Measurements from ENCODE around the gene HDGFL2. TPM values are rescaled to one million over a fixed set of nuclear protein-coding genes. Genes with fewer than 3 reads are reported as not detected.

Gene HDGFL2
- polyA plus RNA-seq, 3 donors = 7.0 to 13.2 (median 10.5) TPM

DNA sequence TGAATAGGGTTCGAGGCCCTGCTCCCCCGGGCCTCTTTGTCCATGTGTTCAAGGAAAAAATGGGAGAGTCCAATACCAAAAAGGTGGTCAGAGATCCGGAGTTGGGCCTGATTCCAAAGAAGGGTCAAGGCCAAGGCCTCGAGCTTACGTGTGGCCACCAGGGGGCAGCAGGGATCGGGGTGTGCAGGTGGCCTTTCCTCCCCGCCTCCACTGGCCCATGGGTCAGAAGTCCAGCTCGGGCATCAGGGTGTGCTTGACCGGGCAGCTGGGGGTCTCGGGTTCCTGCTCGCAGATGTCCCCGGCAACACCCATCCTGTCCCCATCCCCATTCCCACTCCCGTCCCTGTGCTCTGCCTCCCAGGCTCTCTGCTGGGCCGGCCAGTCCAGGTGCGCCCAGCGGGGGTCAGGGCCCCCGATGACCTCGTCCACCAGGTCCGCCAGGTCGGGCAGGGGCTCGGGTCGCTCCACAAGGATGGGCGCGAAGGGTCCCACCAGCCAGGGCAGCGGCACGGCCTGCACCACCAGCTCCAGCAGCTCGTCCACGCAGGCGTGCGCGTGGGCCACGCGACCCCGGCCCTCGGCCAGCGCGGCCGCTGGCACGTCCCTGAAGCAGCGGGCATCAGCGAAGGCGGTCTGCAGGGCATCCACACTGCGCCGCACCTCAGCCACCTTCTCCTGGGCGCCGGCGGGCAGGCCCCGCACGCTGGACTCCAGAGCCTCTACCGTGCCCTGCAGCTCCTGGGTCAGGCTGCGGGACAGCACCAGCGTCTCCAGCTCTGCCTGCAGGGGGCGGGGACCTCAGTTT, 51.4 kb downstream of the HDGFL2 start:
- Mint-ChIP-seq H3K9me3 (peaks cover 0 to 2% (median 0%) of the 10 kb centered on the region in 7 donors), H3K27me3 (ENCODE audit: low read depth in 3 of 3) (peaks cover 0 to 5% (median 4%) of the 10 kb centered on the region in 3 donors), H3K36me3 (no peaks in the 10 kb centered on the region), H3K4me1 (peaks cover 2% of the 10 kb centered on the region), H3K4me3 (no peak overlapping the region), H3K27ac (no peak overlapping the region)
- no peak overlapping the region for H3K4me3 ChIP-seq (replicated peaks in 1 of 3; ENCODE audit: low read depth in 2 of 3, low read length in 3 of 3)
- peak; percentile 57 to 70 (median 58) for DNase-seq
- no peaks in the 10 kb centered on the region for H3K9me3 ChIP-seq (replicated peaks in 1 of 2; ENCODE audit: control insufficient read depth in 1 of 2, insufficient read depth in 1 of 2, low read length in 2 of 2)
- H3K27ac ChIP-seq (ENCODE audit: low read depth in 1 of 2, low read length in 2 of 2) = no peak overlapping the region
- H3K36me3 ChIP-seq (replicated peaks in 1 of 2; ENCODE audit: control insufficient read depth in 1 of 2, insufficient read depth in 2 of 2, low read length in 2 of 2) = no peaks in the 10 kb centered on the region
- H4K20me1 ChIP-seq (ENCODE audit: insufficient read depth, low read length) = no peaks in the 10 kb centered on the region
- TF ChIP-seq, protein P1, sequence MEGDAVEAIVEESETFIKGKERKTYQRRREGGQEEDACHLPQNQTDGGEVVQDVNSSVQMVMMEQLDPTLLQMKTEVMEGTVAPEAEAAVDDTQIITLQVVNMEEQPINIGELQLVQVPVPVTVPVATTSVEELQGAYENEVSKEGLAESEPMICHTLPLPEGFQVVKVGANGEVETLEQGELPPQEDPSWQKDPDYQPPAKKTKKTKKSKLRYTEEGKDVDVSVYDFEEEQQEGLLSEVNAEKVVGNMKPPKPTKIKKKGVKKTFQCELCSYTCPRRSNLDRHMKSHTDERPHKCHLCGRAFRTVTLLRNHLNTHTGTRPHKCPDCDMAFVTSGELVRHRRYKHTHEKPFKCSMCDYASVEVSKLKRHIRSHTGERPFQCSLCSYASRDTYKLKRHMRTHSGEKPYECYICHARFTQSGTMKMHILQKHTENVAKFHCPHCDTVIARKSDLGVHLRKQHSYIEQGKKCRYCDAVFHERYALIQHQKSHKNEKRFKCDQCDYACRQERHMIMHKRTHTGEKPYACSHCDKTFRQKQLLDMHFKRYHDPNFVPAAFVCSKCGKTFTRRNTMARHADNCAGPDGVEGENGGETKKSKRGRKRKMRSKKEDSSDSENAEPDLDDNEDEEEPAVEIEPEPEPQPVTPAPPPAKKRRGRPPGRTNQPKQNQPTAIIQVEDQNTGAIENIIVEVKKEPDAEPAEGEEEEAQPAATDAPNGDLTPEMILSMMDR (IDR thresholded peaks at IDR 0.05) = peak; percentile 96
- H3K4me2 ChIP-seq (replicated peaks; ENCODE audit: extremely low read depth, low read length, poor library complexity, severe bottlenecking) = no peak overlapping the region
- H3K4me1 ChIP-seq (ENCODE audit: control insufficient read depth in 1 of 2, insufficient read depth in 2 of 2, low read length in 2 of 2) = peaks cover 0 to 4% of the 10 kb centered on the region in 2 donors
- H3K79me2 ChIP-seq (ENCODE audit: insufficient read depth, low read length) = no peaks in the 10 kb centered on the region
- no peak overlapping the region for H2AFZ ChIP-seq (ENCODE audit: insufficient read depth, low read depth, low read length, poor library complexity, severe bottlenecking)
- 83% methylated on average over 53 of the region's 53 CpGs for WGBS (ENCODE audit: insufficient coverage)
- no peak overlapping the region for H3K9ac ChIP-seq (ENCODE audit: insufficient read depth, low read length, poor library complexity, severe bottlenecking)
- H3K27me3 ChIP-seq (ENCODE audit: control insufficient read depth in 2 of 2, insufficient read depth in 2 of 2, low read length in 2 of 2) = no peaks in the 10 kb centered on the region
- intact Hi-C loops (cut with micrococcal nuclease) = loop anchor here in 1 of 2 donors (10.0 kb wide), 1 partner anchor 259 kb away; no protein-coding TSS in a partner anchor

DNA sequence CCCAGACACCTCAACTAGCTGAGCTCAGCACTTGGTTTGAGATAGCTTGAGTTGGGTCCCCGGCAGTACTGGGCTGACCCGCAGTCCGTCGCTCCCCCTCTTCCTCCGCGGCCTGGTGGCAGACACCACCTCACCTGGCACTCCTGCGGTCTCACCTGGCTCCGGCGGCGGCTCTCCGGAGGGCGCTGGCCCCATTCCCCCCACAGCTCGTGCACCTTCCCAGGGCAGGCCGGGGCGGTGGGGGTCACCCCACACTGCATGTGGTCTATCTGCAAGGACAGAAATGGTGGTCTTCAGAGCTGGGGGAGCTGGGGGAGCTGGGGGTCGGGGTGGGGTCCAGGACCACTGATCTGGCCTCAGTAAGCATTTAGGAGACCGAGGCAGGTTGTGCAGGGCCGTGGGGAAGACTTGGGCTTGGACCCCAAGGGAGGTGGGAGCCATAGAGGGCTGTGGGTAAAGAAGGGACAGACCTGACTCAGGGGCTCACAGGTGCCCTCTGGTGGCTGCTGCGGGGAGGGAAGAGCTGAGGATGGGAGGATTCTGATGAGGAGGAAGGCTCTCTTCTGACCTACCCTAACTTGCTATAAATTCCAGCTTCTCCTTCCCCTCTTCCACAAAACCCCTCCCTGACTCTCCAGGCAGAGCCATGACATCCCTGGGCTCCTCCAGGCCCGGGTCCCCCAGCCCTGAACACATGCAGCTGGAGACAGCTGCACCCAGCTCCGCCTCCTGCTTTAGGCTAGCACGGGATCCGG, 52.9 kb downstream of the HDGFL2 start:
- TF ChIP-seq, protein P1 (IDR thresholded peaks at IDR 0.05) = peak; percentile 83
- Histone ChIP-seq H4K20me1 (ENCODE audit: insufficient read depth, low read length) (no peaks in the 10 kb centered on the region), H3K36me3 (replicated peaks in 1 of 2; ENCODE audit: control insufficient read depth in 1 of 2, insufficient read depth in 2 of 2, low read length in 2 of 2) (no peaks in the 10 kb centered on the region), H3K9me3 (replicated peaks in 1 of 2; ENCODE audit: control insufficient read depth in 1 of 2, insufficient read depth in 1 of 2, low read length in 2 of 2) (no peaks in the 10 kb centered on the region), H3K9ac (ENCODE audit: insufficient read depth, low read length, poor library complexity, severe bottlenecking) (no peak overlapping the region), H3K79me2 (ENCODE audit: insufficient read depth, low read length) (no peaks in the 10 kb centered on the region), H2AFZ (ENCODE audit: insufficient read depth, low read depth, low read length, poor library complexity, severe bottlenecking) (no peak overlapping the region), H3K4me3 (replicated peaks in 1 of 3; ENCODE audit: low read depth in 2 of 3, low read length in 3 of 3) (no peak overlapping the region), H3K27me3 (ENCODE audit: control insufficient read depth in 2 of 2, insufficient read depth in 2 of 2, low read length in 2 of 2) (no peaks in the 10 kb centered on the region), H3K27ac (ENCODE audit: low read depth in 1 of 2, low read length in 2 of 2) (no peak overlapping the region), H3K4me2 (replicated peaks; ENCODE audit: extremely low read depth, low read length, poor library complexity, severe bottlenecking) (no peak overlapping the region), H3K4me1 (ENCODE audit: control insufficient read depth in 1 of 2, insufficient read depth in 2 of 2, low read length in 2 of 2) (peaks cover 0 to 4% of the 10 kb centered on the region in 2 donors)
- WGBS (ENCODE audit: insufficient coverage) = 70% methylated on average over 13 of the region's 23 CpGs
- DNase-seq = peak; percentile 61 to 66 (median 62)
- peaks cover 2% of the 10 kb centered on the region for H3K4me1 Mint-ChIP-seq
- peak overlapping the region in 1 of 7 donors; percentile 6 for H3K27ac Mint-ChIP-seq
- intact Hi-C loops (cut with micrococcal nuclease) = loop anchor here in 1 of 2 donors (5.0 to 10.0 kb wide), 2 partner anchors 112 to 260 kb away; partner anchors contain the start of gene TNFAIP8L1
- H3K9me3 Mint-ChIP-seq = peaks cover 0 to under 1% (median 0%) of the 10 kb centered on the region in 7 donors
- peaks cover 0 to 8% (median 4%) of the 10 kb centered on the region in 3 donors for H3K27me3 Mint-ChIP-seq (ENCODE audit: low read depth in 3 of 3)
- no peaks in the 10 kb centered on the region for H3K36me3 Mint-ChIP-seq
- H3K4me3 Mint-ChIP-seq = no peak overlapping the region

All from CD14-positive monocyte (primary cell).